GM12875 (cell line): ENCODE data around the gene LAMA1.

Experiments
- H3K4me3 ChIP-seq: one replicate; pipeline ENCODE4 v1.5.1; 2011; ENCODE audit warnings: low read depth, low read length, control low read depth
- TF ChIP-seq, protein P1 (sequence below): IDR thresholded peaks from 2 replicates; pipeline ENCODE4 v1.5.1; 2011; ENCODE audit warnings: low read depth, mild to moderate bottlenecking, control low read depth, inconsistent platforms, low read length, moderate library complexity, borderline replicate concordance; ENCODE audit not compliant: insufficient read depth

LAMA1 gene

DNA sequence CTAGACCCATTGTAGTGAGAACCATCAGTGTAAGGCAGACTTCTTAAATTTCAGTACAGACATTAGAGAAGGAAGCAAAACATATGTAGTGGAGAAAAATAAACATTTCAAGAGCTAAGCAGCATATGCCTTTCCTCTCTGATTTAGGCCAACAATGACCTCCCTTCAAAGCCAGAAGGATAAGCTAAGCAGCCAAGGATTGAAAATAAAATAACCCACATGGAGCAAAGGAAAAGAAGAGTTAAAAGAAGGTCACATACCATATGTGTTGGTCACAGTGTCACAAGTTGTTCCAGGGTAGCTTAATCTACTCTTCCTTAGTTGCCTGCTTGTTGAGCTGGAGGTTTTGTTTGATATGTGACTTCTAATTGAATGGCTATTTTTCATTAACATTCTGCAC lies 15.6 kb upstream of the LAMA1 start:
- TF ChIP-seq, protein P1, sequence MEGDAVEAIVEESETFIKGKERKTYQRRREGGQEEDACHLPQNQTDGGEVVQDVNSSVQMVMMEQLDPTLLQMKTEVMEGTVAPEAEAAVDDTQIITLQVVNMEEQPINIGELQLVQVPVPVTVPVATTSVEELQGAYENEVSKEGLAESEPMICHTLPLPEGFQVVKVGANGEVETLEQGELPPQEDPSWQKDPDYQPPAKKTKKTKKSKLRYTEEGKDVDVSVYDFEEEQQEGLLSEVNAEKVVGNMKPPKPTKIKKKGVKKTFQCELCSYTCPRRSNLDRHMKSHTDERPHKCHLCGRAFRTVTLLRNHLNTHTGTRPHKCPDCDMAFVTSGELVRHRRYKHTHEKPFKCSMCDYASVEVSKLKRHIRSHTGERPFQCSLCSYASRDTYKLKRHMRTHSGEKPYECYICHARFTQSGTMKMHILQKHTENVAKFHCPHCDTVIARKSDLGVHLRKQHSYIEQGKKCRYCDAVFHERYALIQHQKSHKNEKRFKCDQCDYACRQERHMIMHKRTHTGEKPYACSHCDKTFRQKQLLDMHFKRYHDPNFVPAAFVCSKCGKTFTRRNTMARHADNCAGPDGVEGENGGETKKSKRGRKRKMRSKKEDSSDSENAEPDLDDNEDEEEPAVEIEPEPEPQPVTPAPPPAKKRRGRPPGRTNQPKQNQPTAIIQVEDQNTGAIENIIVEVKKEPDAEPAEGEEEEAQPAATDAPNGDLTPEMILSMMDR: no peak
- H3K4me3 ChIP-seq: no peak overlapping the region

DNA sequence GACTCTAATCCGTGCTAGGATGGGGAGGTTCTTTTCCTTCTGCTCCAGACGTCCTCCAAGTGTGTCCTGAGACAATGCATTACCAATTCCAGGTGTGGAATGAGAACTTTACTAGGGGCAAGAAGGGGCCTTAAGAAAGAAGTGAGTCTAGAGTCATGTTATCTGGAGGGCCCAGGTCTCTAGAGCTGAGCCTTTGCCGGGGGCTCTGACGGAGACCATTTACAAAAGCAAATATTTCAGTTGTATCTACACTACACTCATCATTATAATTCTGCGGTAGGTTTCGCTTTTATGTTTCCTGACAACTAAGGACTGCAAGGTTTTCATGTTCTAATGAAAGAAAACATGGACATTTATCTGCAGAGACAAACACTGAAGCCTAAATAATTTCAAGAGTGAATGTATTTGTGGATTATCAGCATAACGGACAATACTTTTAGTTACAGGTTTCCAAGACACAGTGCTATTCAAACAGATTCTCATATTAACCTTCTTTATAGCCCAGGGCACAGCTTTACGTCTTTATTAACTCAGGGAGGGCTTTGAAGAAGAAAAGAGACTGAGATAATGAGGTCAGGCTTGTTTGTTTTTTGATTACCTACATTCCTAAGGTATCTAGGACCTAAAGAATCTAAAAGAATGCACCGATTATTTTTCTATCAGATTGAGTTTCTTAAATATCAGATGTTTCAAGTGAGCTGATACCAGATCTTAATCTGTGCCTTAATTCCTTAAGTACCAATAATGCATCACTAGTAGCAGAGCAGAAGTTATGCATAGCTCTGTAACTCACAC lies 15.0 kb upstream of the LAMA1 start:
- H3K4me3 ChIP-seq: no peak overlapping the region
- TF ChIP-seq, protein P1: no peak

DNA sequence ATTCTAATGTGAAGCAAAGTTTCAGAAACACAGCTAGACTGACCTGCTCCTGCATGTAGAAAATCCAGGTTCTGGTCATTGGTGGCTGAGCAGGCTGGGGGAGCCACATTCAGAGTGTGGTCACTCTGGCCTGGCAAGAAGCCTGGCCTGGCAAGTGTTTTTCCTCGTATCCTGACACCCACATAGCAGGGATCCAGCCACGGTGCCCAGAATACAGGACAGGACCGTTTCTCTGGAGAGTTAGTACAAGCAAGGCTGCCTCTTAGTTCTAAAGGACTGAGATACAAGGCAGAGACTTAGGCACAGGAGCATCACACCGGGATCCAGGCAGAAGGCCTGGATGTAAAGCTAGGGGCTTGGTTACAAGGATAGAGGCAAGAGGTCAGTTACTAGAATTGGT lies 4.8 kb upstream of the LAMA1 start:
- H3K4me3 ChIP-seq: no peak overlapping the region
- TF ChIP-seq, protein P1: no peak

DNA sequence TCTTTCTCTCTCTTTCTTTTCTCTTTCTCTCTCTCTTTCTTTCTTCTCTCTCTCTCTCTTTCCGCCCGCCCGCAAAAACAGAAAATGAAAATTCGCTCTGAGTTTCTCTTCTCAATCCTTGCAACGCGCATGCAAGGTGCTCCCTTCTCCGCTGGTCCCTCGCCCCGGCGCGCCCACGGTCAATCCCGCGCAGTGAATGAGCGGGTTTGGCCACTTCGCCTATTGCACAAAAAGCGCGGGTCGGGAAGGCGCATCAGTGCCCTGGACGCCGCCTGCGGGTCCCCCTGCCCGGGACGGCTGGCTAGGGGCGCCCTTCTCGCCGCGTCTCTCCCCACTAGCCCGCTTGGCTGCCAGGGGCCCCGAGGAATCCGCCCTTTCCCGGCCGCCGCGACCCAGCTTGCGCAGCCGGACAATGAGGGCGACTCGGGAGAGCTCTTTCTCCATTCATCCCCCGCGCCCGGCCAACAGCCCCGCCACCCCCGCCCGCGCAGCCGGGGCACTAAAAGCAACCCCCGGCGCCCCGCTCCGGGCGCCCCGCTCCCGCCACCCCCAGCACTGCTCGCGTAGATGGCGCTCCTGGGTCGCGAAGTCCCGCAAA lies 706 bp downstream of the LAMA1 start:
- no peak overlapping the region for H3K4me3 ChIP-seq
- TF ChIP-seq, protein P1: no peak

- TF ChIP-seq, protein P1: no peak
- H3K4me3 ChIP-seq: no peak overlapping the region
Measured at GRCh38 chr18:7116001-7116730, 1.4 kb downstream of the LAMA1 start.

- no peak overlapping the region for H3K4me3 ChIP-seq
- TF ChIP-seq, protein P1: no peak
Measured at GRCh38 chr18:7112936-7113335, 4.7 kb downstream of the LAMA1 start.
